Measurements from ENCODE around the gene VPS4B.
"Not testable (repeated sequence)": the region's sequence is repeated elsewhere in the genome, so short reads cannot be mapped to it uniquely, and the experiment has no call there.

Gene VPS4B

GRCh38 chr18:63373161-63373560 is 49.1 kb downstream of the VPS4B start:
- DNase-seq (ENCODE audit: low spot score) = no peak

GRCh38 chr18:63368611-63369010 is 53.7 kb downstream of the VPS4B start:
- DNase-seq (ENCODE audit: low spot score) = no peak

- peak; percentile 97 for DNase-seq (ENCODE audit: low spot score)
Measured at GRCh38 chr18:63367053-63367953, 55.0 kb downstream of the VPS4B start, which contains the start of gene KDSR. Gene KDSR (minus strand): TSS chr18:63367206. CDS start chr18:63367118, 88 bp downstream.

GRCh38 chr18:63366213-63367052 is 55.8 kb downstream of the VPS4B start:
- DNase-seq (ENCODE audit: low spot score) = peak; percentile 5

GRCh38 chr18:63365876-63366212 is 56.4 kb downstream of the VPS4B start:
- DNase-seq (ENCODE audit: low spot score) = no peak

- DNase-seq (ENCODE audit: low spot score) = no peak
Measured at GRCh38 chr18:63363951-63364350, 58.3 kb downstream of the VPS4B start.

GRCh38 chr18:63363420-63363819 is 58.9 kb downstream of the VPS4B start:
- not testable (repeated sequence) for DNase-seq (ENCODE audit: low spot score)

GRCh38 chr18:63356272-63356896 is 65.9 kb downstream of the VPS4B start:
- DNase-seq (ENCODE audit: low spot score) = no peak

- no peak for DNase-seq (ENCODE audit: low spot score)
Measured at GRCh38 chr18:63350230-63350629, 72.0 kb downstream of the VPS4B start.

- no peak for DNase-seq (ENCODE audit: low spot score)
Measured at GRCh38 chr18:63348508-63349136, 73.7 kb downstream of the VPS4B start.

- no peak for DNase-seq (ENCODE audit: low spot score)
Measured at GRCh38 chr18:63346480-63347183, 75.6 kb downstream of the VPS4B start.

- DNase-seq (ENCODE audit: low spot score) = no peak
Measured at GRCh38 chr18:63346031-63346430, 76.2 kb downstream of the VPS4B start.

GRCh38 chr18:63344918-63345317 is 77.4 kb downstream of the VPS4B start:
- DNase-seq (ENCODE audit: low spot score) = no peak

- no peak for DNase-seq (ENCODE audit: low spot score)
Measured at GRCh38 chr18:63344263-63344662, 78.0 kb downstream of the VPS4B start.

- peak; percentile 29 for DNase-seq (ENCODE audit: low spot score)
Measured at GRCh38 chr18:63342206-63342605, 80.1 kb downstream of the VPS4B start.

GRCh38 chr18:63339920-63340484 is 82.3 kb downstream of the VPS4B start:
- peak; percentile 24 for DNase-seq (ENCODE audit: low spot score)

Data from SK-N-DZ (cell line).